ENCODE data around the gene JARID2. TPM values are rescaled to one million over a fixed set of nuclear protein-coding genes. Genes with fewer than 3 reads are reported as not detected.

JARID2 gene
- total RNA-seq, 1 experiment from 2014 or later, result 11.7 TPM

GRCh38 chr6:15502446-15503345 is 256.8 kb downstream of the JARID2 start:
- no peak for DNase-seq (ENCODE audit: low read depth)

- DNase-seq (ENCODE audit: low read depth), result no peak
Observed at GRCh38 chr6:15503346-15503680, 257.4 kb downstream of the JARID2 start.

- DNase-seq (ENCODE audit: low read depth), result no peak
Observed at GRCh38 chr6:15504040-15504495, 258.2 kb downstream of the JARID2 start.

- peak; percentile 97 for DNase-seq (ENCODE audit: low read depth)
Observed at GRCh38 chr6:15504581-15505350, 258.9 kb downstream of the JARID2 start.

- no peak for DNase-seq (ENCODE audit: low read depth)
Observed at GRCh38 chr6:15505463-15505918, 259.6 kb downstream of the JARID2 start.

- DNase-seq (ENCODE audit: low read depth), result no peak
Observed at GRCh38 chr6:15506066-15506465, 260.2 kb downstream of the JARID2 start.

GRCh38 chr6:15507221-15507620 is 261.4 kb downstream of the JARID2 start:
- no peak for DNase-seq (ENCODE audit: low read depth)

GRCh38 chr6:15507746-15508145 is 261.9 kb downstream of the JARID2 start:
- DNase-seq (ENCODE audit: low read depth), result no peak

- DNase-seq (ENCODE audit: low read depth), result no peak
Observed at GRCh38 chr6:15508441-15508871, 262.6 kb downstream of the JARID2 start.

- DNase-seq (ENCODE audit: low read depth), result no peak
Observed at GRCh38 chr6:15508931-15509330, 263.1 kb downstream of the JARID2 start.

GRCh38 chr6:15509335-15509933 is 263.6 kb downstream of the JARID2 start:
- DNase-seq (ENCODE audit: low read depth), result no peak

- no peak for DNase-seq (ENCODE audit: low read depth)
Observed at GRCh38 chr6:15510121-15510520, 264.3 kb downstream of the JARID2 start.

- no peak for DNase-seq (ENCODE audit: low read depth)
Observed at GRCh38 chr6:15510536-15511247, 264.8 kb downstream of the JARID2 start.

GRCh38 chr6:15511248-15512125 is 265.6 kb downstream of the JARID2 start:
- no peak for DNase-seq (ENCODE audit: low read depth)

GRCh38 chr6:15512126-15512525 is 266.3 kb downstream of the JARID2 start:
- no peak for DNase-seq (ENCODE audit: low read depth)

- DNase-seq (ENCODE audit: low read depth), result no peak
Observed at GRCh38 chr6:15512721-15513120, 266.9 kb downstream of the JARID2 start.

- no peak for DNase-seq (ENCODE audit: low read depth)
Observed at GRCh38 chr6:15513131-15513771, 267.4 kb downstream of the JARID2 start.

- no peak for DNase-seq (ENCODE audit: low read depth)
Observed at GRCh38 chr6:15513801-15514711, 268.2 kb downstream of the JARID2 start.

GRCh38 chr6:15515226-15515625 is 269.4 kb downstream of the JARID2 start:
- DNase-seq (ENCODE audit: low read depth), result no peak
